Upper lobe of left lung (tissue), 4 donors: ENCODE data around the gene OSBPL9.

Experiments used
- EP300 ChIP-seq, 4 donors: sonication (generic); formaldehyde crosslinking; IDR thresholded peaks; one replicate each; pipeline ENCODE4 v1.5.1; 2017; ENCODE audit warnings: antibody characterized with exemption in 4 of 4, control low read depth in 2 of 4
- POLR2A ChIP-seq, 4 donors: fragments of 450-650 bp; IDR thresholded peaks; one replicate each; pipeline ENCODE4 v1.5.1; 2016 to 2017; ENCODE audit warnings: antibody characterized with exemption in 4 of 4, mild to moderate bottlenecking in 2 of 4
- POLR2AphosphoS5 ChIP-seq, 2 donors: sonication (generic); formaldehyde crosslinking; IDR thresholded peaks; one replicate each; pipeline ENCODE4 v1.5.1; 2017; ENCODE audit warnings: antibody characterized with exemption in 2 of 2
- TF ChIP-seq, protein P1 (sequence below), 6 experiments: fragments of 450-650 bp in 4 of 6; fragments of 200-600 bp in 2 of 6; sonication (generic) in 2 of 6; IDR thresholded peaks; one replicate each; pipeline ENCODE4 v1.5.1; 2016 to 2019; ENCODE audit warnings: antibody characterized with exemption in 6 of 6

DNA sequence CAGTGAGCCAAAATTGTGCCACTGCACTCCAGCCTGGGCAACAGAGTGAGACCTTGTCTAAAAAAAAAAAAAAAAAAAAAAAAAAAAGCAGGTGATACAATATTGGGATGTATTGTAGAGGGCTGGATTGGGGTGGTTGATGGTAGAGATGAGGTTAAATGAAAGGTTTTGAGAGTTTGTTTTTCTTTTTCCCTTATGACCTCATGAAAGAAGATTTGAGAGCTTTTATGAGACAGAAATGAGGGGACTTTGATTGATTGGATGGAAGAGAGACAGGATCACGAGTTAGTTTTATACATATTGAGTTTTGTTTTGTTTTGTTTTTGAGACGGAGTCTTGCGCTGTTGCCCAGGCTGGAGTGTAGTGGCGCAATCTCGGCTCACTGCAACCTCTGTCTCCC, 27.1 kb downstream of the OSBPL9 start:
- TF ChIP-seq, protein P1, sequence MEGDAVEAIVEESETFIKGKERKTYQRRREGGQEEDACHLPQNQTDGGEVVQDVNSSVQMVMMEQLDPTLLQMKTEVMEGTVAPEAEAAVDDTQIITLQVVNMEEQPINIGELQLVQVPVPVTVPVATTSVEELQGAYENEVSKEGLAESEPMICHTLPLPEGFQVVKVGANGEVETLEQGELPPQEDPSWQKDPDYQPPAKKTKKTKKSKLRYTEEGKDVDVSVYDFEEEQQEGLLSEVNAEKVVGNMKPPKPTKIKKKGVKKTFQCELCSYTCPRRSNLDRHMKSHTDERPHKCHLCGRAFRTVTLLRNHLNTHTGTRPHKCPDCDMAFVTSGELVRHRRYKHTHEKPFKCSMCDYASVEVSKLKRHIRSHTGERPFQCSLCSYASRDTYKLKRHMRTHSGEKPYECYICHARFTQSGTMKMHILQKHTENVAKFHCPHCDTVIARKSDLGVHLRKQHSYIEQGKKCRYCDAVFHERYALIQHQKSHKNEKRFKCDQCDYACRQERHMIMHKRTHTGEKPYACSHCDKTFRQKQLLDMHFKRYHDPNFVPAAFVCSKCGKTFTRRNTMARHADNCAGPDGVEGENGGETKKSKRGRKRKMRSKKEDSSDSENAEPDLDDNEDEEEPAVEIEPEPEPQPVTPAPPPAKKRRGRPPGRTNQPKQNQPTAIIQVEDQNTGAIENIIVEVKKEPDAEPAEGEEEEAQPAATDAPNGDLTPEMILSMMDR (IDR thresholded peaks at IDR 0.05): no peak
- TF ChIP-seq POLR2AphosphoS5 (IDR thresholded peaks at IDR 0.05): no peak
- no peak for TF ChIP-seq POLR2A (IDR thresholded peaks at IDR 0.05)
- no peak for TF ChIP-seq EP300 (IDR thresholded peaks at IDR 0.05)
